ENCODE results near the gene SNN.

Gene SNN

DNA sequence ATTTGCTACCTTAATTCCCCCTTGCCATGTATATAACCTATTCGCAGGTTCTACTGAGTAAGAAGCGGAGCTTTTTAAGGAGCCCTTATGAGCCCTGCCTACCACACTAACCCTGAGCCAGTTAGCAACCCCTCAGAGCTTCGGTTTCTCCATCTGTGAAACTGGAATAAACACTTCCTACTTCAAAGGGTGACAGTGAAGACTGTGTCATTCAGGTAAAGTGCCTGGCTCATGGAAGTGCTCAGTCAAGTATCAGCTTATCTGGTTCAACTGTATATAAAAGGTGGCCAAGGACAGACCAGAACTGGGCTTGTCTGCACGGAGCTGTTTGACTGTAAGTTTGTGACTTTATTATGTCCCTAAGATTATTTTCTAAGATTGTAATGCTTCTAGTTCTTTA is 43.4 kb downstream of the SNN start:
- TF ChIP-seq, protein P1, sequence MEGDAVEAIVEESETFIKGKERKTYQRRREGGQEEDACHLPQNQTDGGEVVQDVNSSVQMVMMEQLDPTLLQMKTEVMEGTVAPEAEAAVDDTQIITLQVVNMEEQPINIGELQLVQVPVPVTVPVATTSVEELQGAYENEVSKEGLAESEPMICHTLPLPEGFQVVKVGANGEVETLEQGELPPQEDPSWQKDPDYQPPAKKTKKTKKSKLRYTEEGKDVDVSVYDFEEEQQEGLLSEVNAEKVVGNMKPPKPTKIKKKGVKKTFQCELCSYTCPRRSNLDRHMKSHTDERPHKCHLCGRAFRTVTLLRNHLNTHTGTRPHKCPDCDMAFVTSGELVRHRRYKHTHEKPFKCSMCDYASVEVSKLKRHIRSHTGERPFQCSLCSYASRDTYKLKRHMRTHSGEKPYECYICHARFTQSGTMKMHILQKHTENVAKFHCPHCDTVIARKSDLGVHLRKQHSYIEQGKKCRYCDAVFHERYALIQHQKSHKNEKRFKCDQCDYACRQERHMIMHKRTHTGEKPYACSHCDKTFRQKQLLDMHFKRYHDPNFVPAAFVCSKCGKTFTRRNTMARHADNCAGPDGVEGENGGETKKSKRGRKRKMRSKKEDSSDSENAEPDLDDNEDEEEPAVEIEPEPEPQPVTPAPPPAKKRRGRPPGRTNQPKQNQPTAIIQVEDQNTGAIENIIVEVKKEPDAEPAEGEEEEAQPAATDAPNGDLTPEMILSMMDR (IDR thresholded peaks at IDR 0.05; ENCODE audit: low read length), result no peak
- TF ChIP-seq EZH2 (IDR thresholded peaks at IDR 0.05; ENCODE audit: borderline replicate concordance, low read length), result no peak
- Histone ChIP-seq H3K9me2 (ENCODE audit: low read depth, low read length) (no peaks in the 10 kb centered on the region), H3K36me3 (ENCODE audit: insufficient read depth, low read length) (peaks cover 49% of the 10 kb centered on the region), H3K4me3 (ENCODE audit: low read depth, low read length, poor library complexity, severe bottlenecking) (no peak overlapping the region), H3K4me2 (ENCODE audit: low read length) (no peak overlapping the region), H3K27ac (ENCODE audit: low read depth, low read length, poor library complexity, severe bottlenecking) (peak overlapping the region; percentile 23), H4K20me1 (ENCODE audit: insufficient read depth, low read length) (no peaks in the 10 kb centered on the region), H3F3A (ENCODE audit: insufficient read depth, low read length) (no peaks in the 10 kb centered on the region), H3K4me1 (ENCODE audit: insufficient read depth, low read length, severe bottlenecking) (peaks cover 32% of the 10 kb centered on the region), H3K79me2 (ENCODE audit: insufficient read depth, low read length) (no peaks in the 10 kb centered on the region; the same call in 1 of the 2 replicates), H3K27me3 (ENCODE audit: insufficient read depth, low read length) (no peaks in the 10 kb centered on the region), H2AFZ (ENCODE audit: low read length) (no peak overlapping the region), H3K9ac (ENCODE audit: low read length) (no peak overlapping the region), H3K9me3 (ENCODE audit: low read length) (no peaks in the 10 kb centered on the region)

DNA sequence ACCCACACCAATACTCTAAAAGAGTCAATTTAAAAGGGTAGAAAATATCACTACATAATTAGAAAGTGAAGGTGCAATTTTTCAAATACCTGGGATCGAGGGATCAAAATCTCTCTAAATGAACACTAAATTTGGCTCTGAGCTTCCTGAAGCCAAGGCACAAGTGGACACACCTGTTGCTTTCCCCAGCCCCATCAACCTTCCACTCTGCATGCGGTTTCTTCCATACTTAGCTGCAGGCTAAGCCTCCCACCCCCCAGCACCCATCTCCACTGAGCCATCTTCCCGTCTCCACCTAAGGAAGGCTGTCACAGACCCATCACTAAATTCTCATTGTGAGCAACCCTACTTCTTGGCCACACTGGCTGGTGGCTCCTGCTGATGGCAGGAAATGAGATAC is 43.9 kb downstream of the SNN start:
- Histone ChIP-seq H3F3A (ENCODE audit: insufficient read depth, low read length) (no peaks in the 10 kb centered on the region), H3K4me1 (ENCODE audit: insufficient read depth, low read length, severe bottlenecking) (peaks cover 32% of the 10 kb centered on the region), H3K9ac (ENCODE audit: low read length) (no peak overlapping the region), H3K36me3 (ENCODE audit: insufficient read depth, low read length) (peaks cover 48% of the 10 kb centered on the region), H3K9me3 (ENCODE audit: low read length) (no peaks in the 10 kb centered on the region), H2AFZ (ENCODE audit: low read length) (no peak overlapping the region), H3K27me3 (ENCODE audit: insufficient read depth, low read length) (no peaks in the 10 kb centered on the region), H3K4me2 (ENCODE audit: low read length) (no peak overlapping the region), H3K4me3 (ENCODE audit: low read depth, low read length, poor library complexity, severe bottlenecking) (no peak overlapping the region), H4K20me1 (ENCODE audit: insufficient read depth, low read length) (no peaks in the 10 kb centered on the region), H3K79me2 (ENCODE audit: insufficient read depth, low read length) (no peaks in the 10 kb centered on the region; the same call in 1 of the 2 replicates), H3K9me2 (ENCODE audit: low read depth, low read length) (no peaks in the 10 kb centered on the region), H3K27ac (ENCODE audit: low read depth, low read length, poor library complexity, severe bottlenecking) (no peak overlapping the region)
- TF ChIP-seq, protein P1 (IDR thresholded peaks at IDR 0.05; ENCODE audit: low read length), result no peak
- no peak for TF ChIP-seq EZH2 (IDR thresholded peaks at IDR 0.05; ENCODE audit: borderline replicate concordance, low read length)

DNA sequence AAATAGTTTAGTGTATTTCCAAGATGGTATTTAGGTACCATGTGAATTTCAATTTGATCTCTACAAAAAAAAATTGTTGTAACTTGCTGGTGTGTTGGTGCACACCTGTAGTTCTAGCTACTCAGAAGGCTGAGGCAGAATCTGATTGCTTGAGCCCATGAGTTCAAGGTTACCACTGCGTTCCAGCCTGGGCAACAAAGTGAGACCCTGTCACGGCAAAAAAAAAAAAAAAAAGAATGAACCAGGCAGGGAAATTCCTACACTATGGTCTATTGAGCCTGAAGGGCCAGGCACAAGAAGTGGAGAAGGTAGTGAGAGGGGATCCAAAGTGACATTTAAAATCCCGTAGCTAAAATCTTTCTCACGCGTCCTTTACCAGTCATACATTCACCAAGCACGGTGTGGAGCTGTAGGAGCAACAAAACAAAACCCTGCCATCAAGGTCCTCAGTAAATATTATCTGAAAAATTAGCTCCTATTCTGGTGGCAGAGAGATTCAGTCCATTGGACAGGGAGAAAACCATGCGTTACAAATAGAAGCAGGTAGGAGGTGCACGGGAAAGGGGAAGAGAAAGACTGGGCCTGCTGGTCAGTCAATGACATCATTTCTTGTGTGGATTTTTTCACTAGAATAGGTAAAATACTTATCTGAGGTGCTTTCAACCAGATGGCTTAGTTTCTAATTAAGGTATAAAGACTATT is 47.1 kb downstream of the SNN start:
- H3K9me3 ChIP-seq (ENCODE audit: low read length), result no peaks in the 10 kb centered on the region

More for the DNA sequence above, 47.1 kb downstream of the SNN start:
- TF ChIP-seq, protein P1 (IDR thresholded peaks at IDR 0.05; ENCODE audit: low read length), result peak; percentile 35; the same call in 1 of the 2 replicates
- no peak for TF ChIP-seq EZH2 (IDR thresholded peaks at IDR 0.05; ENCODE audit: borderline replicate concordance, low read length)
- no peak overlapping the region for H2AFZ ChIP-seq (ENCODE audit: low read length)
- no peak overlapping the region for H3K9ac ChIP-seq (ENCODE audit: low read length)
- H3K27ac ChIP-seq (ENCODE audit: low read depth, low read length, poor library complexity, severe bottlenecking), result peak overlapping the region; percentile 67
- no peak overlapping the region for H3K4me2 ChIP-seq (ENCODE audit: low read length)
- H3K79me2 ChIP-seq (ENCODE audit: insufficient read depth, low read length), result no peaks in the 10 kb centered on the region; the same call in 1 of the 2 replicates
- no peaks in the 10 kb centered on the region for H3K27me3 ChIP-seq (ENCODE audit: insufficient read depth, low read length)
- peaks cover 48% of the 10 kb centered on the region for H3K4me1 ChIP-seq (ENCODE audit: insufficient read depth, low read length, severe bottlenecking)
- no peak overlapping the region for H3K4me3 ChIP-seq (ENCODE audit: low read depth, low read length, poor library complexity, severe bottlenecking)
- no peaks in the 10 kb centered on the region for H3K9me2 ChIP-seq (ENCODE audit: low read depth, low read length)
- H4K20me1 ChIP-seq (ENCODE audit: insufficient read depth, low read length), result no peaks in the 10 kb centered on the region
- H3K36me3 ChIP-seq (ENCODE audit: insufficient read depth, low read length), result peaks cover 40% of the 10 kb centered on the region
- H3F3A ChIP-seq (ENCODE audit: insufficient read depth, low read length), result no peaks in the 10 kb centered on the region
